Nephron progenitor cell (in vitro differentiated cells): ENCODE data around the gene SLC5A9.
"Not testable (repeated sequence)": the region's sequence is repeated elsewhere in the genome, so short reads cannot be mapped to it uniquely, and the experiment has no call there.

Experiments
- DNase-seq: peaks from one replicate; pipeline ENCODE4 v3.0.0; 2021
- H3K27ac Mint-ChIP-seq: 2 replicates; pipeline ENCODE4 v1.8.0; 2021; ENCODE audit warnings: mild to moderate bottlenecking, moderate library complexity, mixed read lengths
- H3K27me3 Mint-ChIP-seq: 2 replicates; pipeline ENCODE4 v1.8.0; 2021; ENCODE audit warnings: mild to moderate bottlenecking, low read depth, mixed read lengths; ENCODE audit not compliant: poor library complexity
- H3K36me3 Mint-ChIP-seq: 2 replicates; pipeline ENCODE4 v1.8.0; 2021; ENCODE audit warnings: low read depth, mixed read lengths
- H3K4me1 Mint-ChIP-seq: 2 replicates; pipeline ENCODE4 v1.8.0; 2021; ENCODE audit warnings: mixed read lengths
- H3K4me3 Mint-ChIP-seq: 2 replicates; pipeline ENCODE4 v1.8.0; 2021; ENCODE audit warnings: mild to moderate bottlenecking, moderate library complexity, mixed read lengths
- H3K9me3 Mint-ChIP-seq: 2 replicates; pipeline ENCODE4 v1.8.0; 2021; ENCODE audit warnings: mild to moderate bottlenecking, moderate library complexity, mixed read lengths
- TF ChIP-seq, protein P1 (sequence below): fragments of 200-600 bp; sonication (generic); IDR thresholded peaks from 2 replicates; pipeline ENCODE4 v1.5.0; 2021; ENCODE audit warnings: antibody characterized with exemption

The SLC5A9 gene

GRCh38 chr1:48285525-48285924 is 63.0 kb downstream of the SLC5A9 start:
- no peaks in the 10 kb centered on the region for H3K4me1 Mint-ChIP-seq
- no peak overlapping the region for H3K27ac Mint-ChIP-seq
- H3K4me3 Mint-ChIP-seq = no peak overlapping the region
- TF ChIP-seq, protein P1, sequence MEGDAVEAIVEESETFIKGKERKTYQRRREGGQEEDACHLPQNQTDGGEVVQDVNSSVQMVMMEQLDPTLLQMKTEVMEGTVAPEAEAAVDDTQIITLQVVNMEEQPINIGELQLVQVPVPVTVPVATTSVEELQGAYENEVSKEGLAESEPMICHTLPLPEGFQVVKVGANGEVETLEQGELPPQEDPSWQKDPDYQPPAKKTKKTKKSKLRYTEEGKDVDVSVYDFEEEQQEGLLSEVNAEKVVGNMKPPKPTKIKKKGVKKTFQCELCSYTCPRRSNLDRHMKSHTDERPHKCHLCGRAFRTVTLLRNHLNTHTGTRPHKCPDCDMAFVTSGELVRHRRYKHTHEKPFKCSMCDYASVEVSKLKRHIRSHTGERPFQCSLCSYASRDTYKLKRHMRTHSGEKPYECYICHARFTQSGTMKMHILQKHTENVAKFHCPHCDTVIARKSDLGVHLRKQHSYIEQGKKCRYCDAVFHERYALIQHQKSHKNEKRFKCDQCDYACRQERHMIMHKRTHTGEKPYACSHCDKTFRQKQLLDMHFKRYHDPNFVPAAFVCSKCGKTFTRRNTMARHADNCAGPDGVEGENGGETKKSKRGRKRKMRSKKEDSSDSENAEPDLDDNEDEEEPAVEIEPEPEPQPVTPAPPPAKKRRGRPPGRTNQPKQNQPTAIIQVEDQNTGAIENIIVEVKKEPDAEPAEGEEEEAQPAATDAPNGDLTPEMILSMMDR = no peak
- peaks cover 3% of the 10 kb centered on the region for H3K27me3 Mint-ChIP-seq
- no peaks in the 10 kb centered on the region for H3K36me3 Mint-ChIP-seq
- no peak for DNase-seq
- H3K9me3 Mint-ChIP-seq = peaks cover 43% of the 10 kb centered on the region

GRCh38 chr1:48291421-48291820 is 68.9 kb downstream of the SLC5A9 start:
- Mint-ChIP-seq H3K27me3 (peaks cover 4% of the 10 kb centered on the region), H3K4me1 (no peaks in the 10 kb centered on the region), H3K27ac (no peak overlapping the region), H3K4me3 (no peak overlapping the region), H3K36me3 (no peaks in the 10 kb centered on the region), H3K9me3 (peaks cover 15% of the 10 kb centered on the region)
- TF ChIP-seq, protein P1 = no peak
- DNase-seq = no peak

GRCh38 chr1:48292706-48293105 is 70.2 kb downstream of the SLC5A9 start:
- no peak overlapping the region for H3K4me3 Mint-ChIP-seq
- no peaks in the 10 kb centered on the region for H3K36me3 Mint-ChIP-seq
- H3K27me3 Mint-ChIP-seq = peaks cover 4% of the 10 kb centered on the region
- H3K9me3 Mint-ChIP-seq = peaks cover 13% of the 10 kb centered on the region
- no peak overlapping the region for H3K27ac Mint-ChIP-seq
- DNase-seq = no peak
- no peaks in the 10 kb centered on the region for H3K4me1 Mint-ChIP-seq
- TF ChIP-seq, protein P1 = no peak

- not testable (repeated sequence) for DNase-seq, H3K27me3 Mint-ChIP-seq, H3K36me3 Mint-ChIP-seq, H3K4me3 Mint-ChIP-seq, H3K4me1 Mint-ChIP-seq, H3K27ac Mint-ChIP-seq, H3K9me3 Mint-ChIP-seq
These were observed 71.6 kb downstream of the SLC5A9 start for GRCh38 chr1:48294094-48294493.

GRCh38 chr1:48294656-48295055 is 72.1 kb downstream of the SLC5A9 start:
- peak overlapping the region; percentile 3 for H3K27ac Mint-ChIP-seq
- no peak for DNase-seq
- no peaks in the 10 kb centered on the region for H3K4me1 Mint-ChIP-seq
- TF ChIP-seq, protein P1 = no peak
- peaks cover 3% of the 10 kb centered on the region for H3K9me3 Mint-ChIP-seq
- no peak overlapping the region for H3K4me3 Mint-ChIP-seq
- no peaks in the 10 kb centered on the region for H3K36me3 Mint-ChIP-seq
- H3K27me3 Mint-ChIP-seq = peaks cover 4% of the 10 kb centered on the region
